GM19395 (cell line): ENCODE measurements around the gene VSIR.
A peak's percentile ranks its signal among the peaks of the same experiment; 100 is the strongest.

ENCODE experiments used
- ATAC-seq: cut with Tn5 transposase; IDR thresholded peaks from one replicate; pipeline ENCODE4 v1.9.1; 2021; ENCODE audit warnings: mild to moderate bottlenecking, moderate library complexity; ENCODE audit not compliant: unreplicated experiment

The VSIR gene

GRCh38 chr10:71783917-71784678, 10.8 kb upstream of the VSIR start:
- no peak for ATAC-seq

- no peak for ATAC-seq
These were observed 9.7 kb upstream of the VSIR start for GRCh38 chr10:71782917-71783490.

GRCh38 chr10:71782221-71782916, 9.0 kb upstream of the VSIR start:
- ATAC-seq: no peak

GRCh38 chr10:71780719-71781118, 7.4 kb upstream of the VSIR start:
- ATAC-seq: no peak

GRCh38 chr10:71780156-71780555, 6.8 kb upstream of the VSIR start:
- ATAC-seq: no peak

DNA sequence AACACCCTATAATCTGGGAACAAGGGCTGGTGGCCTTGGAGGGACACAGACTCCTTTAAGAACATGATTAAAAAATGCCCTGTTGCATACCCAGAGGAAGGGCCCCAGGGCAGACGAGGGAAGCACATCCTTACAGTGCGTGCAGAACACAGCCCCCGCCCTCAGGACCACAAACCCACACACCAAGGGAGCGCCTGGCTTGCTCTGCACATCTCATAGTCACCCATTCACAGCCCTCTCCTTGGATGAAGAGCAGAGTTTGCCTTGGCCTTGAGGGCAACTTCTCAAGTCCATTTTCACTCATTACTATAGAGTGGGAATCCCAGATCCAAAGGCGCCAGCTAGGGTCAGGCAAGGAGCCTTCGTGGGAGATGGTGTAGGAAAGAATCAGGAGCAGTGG, 6.3 kb upstream of the VSIR start:
- ATAC-seq: no peak

GRCh38 chr10:71778071-71778825, 4.9 kb upstream of the VSIR start:
- no peak for ATAC-seq

- no peak for ATAC-seq
These were observed 4.1 kb upstream of the VSIR start for GRCh38 chr10:71777213-71777985.

GRCh38 chr10:71776481-71776925, 3.2 kb upstream of the VSIR start:
- no peak for ATAC-seq

DNA sequence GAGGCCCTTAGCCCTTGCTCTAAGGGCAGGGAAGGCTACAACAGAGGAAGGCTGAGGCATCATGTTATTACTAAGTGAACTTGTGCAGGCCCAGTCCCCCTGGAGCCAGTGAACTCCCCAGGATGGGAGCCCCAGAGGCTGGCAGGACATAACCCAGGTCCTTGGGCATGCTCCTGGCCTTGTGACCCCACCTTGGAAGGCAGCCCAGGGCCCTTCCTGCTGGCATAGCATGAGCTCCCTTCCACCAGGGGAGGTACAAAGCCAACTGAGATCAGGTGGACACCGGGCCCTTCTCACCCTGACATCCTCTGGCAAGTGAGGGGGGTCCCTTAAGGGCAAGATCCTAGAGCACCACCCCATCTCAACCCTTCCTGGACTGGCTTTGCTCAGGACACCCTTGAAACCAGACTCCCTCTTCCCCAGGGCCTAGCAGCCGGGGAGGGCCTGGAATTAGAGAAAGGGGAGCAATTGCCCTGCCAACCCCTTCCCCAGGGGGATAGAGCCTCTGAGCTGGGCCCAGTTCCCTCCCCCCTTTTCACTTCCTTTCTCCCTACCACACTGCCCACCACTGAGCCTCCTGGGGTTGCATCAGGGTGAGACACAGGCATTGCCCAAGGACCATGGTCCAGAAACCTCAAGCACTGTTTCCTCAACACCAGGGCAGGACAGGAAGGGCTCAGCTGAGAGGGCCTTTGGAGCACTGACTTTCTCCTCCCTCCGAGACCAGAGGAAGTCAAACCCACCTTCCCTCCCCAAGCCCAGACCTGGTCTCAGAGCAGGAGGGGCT, 1.8 kb upstream of the VSIR start:
- ATAC-seq: no peak

DNA sequence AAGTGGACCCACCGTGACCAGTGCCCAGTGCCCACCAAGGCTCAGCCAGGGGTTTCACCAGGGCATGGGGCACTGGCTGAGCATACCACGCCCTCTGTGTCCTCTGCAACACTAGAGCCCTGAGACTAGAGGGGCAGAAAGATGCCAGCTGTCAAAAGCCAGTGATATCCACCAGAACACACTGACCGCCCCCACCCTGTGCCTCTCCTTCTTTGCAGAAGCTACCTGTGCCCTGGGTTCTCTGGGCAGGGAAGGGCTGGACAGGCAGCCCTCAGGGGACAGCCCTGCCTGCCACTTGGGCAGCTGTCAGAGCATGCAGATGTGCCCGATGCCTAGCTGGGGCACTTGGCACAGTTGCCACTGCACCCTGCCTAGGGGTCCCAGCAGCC, 494 bp downstream of the VSIR start:
- no peak for ATAC-seq

DNA sequence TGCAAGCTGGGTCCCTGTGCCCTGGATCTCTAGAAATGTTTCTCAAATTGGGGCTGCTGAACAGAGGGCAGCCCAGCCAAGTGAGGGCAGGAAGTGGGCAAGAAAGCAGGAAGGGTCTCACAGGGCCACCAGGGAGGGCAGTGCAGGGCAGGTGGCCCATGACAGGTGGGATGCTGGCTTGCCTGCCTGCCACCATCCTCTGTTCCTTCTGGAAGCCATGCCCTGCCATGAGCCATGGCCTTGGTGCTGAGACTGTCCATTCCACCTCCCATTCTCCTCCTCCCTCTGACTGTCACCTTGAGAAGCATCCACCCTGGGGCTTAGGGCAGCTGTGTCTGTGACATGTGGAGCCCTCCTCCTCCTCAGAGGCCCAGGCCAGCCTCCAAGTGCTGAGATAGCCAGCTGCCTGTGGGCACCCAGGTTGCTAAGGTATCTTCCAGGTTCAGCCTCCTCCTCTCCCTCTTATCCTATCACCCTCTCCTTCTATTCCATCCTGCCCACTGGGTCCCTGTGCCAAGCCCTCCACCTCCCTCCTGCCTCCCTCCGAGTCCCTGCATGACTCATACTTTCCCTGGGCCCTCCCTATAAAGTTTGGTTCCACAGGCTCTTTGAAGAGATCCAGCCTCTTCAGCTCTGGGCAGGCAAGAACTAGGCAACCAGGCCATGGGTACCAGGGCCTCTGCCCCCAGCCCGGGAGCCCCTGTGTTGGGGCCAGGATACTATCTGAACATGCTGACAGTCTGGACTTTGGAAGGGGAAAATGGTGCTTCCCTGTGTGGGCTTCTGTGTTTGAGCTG, 1.3 kb downstream of the VSIR start:
- ATAC-seq: no peak

DNA sequence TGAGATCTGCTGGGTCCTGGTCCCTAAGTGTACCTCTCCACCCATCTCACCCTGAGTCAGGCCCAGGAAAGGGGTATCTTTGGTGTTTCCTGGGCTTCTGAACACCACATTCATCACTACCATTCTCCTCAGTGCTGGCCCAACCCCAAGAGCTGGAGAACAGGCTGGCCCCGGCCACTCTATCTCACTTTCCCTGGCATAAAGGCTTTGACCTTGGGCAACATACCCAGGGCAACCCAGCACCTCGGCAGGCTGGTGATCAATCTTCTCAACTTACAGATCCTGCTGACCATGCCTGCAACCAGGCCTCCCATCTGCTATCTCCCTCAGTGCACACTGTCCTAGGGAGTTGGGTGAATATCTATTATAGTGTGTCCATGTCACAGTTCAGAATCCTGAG, 2.1 kb downstream of the VSIR start:
- no peak for ATAC-seq

DNA sequence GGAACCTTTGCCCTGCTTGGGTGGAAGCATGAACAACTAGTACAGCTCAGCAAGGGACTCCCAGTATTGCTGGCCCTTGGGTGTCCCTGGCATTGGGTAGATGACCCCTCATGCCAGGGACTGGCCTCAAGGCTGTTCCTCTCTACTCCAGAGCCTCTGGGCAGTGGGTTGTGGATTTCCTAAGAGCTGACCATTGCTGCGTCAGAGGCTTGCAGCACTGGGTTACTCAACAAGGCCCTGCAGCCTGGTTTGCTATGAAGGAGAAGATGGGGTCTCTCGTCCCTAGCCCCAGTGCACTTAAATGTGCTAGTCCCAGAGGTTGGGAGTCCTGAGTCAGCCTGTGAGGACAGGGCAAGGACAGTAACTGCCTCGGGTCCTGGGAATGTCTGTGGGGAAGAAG, 2.5 kb downstream of the VSIR start:
- no peak for ATAC-seq

DNA sequence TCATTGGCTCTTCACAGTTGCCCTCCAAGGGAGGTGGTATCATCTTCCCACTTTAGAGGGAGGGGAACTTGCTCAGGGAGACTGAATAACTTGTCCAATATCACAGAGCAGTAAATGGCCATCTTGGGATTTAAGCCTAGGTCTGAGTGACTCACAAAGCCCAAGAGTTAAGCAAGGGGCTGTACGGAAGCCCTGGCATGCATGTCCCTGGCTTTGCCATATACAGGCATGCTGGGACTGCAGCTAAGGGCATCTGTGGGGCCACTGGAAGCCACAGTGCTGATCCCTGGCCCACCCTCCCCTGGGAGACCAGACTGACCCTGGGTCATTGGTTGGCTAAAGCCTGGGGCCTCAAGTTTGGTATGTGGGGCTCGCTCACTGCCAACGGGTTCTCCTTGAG, 3.1 kb downstream of the VSIR start:
- no peak for ATAC-seq

GRCh38 chr10:71769279-71769823, 4.0 kb downstream of the VSIR start:
- peak; percentile 28 for ATAC-seq

- no peak for ATAC-seq
These were observed 5.8 kb downstream of the VSIR start for GRCh38 chr10:71767420-71768035.

- no peak for ATAC-seq
These were observed 6.5 kb downstream of the VSIR start for GRCh38 chr10:71766717-71767419.
